Ovary (tissue), 9 donors: ENCODE results near the gene ANTXR1. TPM values are rescaled to one million over a fixed set of nuclear protein-coding genes. Genes with fewer than 3 reads are reported as not detected.

Source experiments
- DNase-seq, 5 donors: peaks; one replicate each; pipeline ENCODE4 v3.0.0-alpha.2; 2019 to 2020
- H3K27ac ChIP-seq, 2 donors: fragments of 200-600 bp; one replicate each; pipeline versions ENCODE4 v1.5.1 to v1.8.0; 2019 to 2022
- H3K27me3 ChIP-seq: fragments of 200-600 bp; one replicate; pipeline ENCODE4 v1.8.0; 2022
- H3K36me3 ChIP-seq: fragments of 200-600 bp; sonication (generic); one replicate; pipeline ENCODE4 v1.5.1; 2019
- H3K4me1 ChIP-seq: one replicate; pipeline ENCODE4 v1.8.1; 2013; ENCODE audit warnings: mild to moderate bottlenecking, moderate library complexity; ENCODE audit not compliant: insufficient read depth
- H3K4me3 ChIP-seq: fragments of 200-600 bp; sonication (generic); one replicate; pipeline ENCODE4 v1.5.1; 2017
- H3K9me3 ChIP-seq, 2 donors: fragments of 200-600 bp in 1 of 2; sonication (generic) in 1 of 2; one replicate each; pipeline versions ENCODE4 v1.5.1 to v1.8.1; 2013 to 2019; ENCODE audit warnings: mild to moderate bottlenecking in 1 of 2, moderate library complexity in 1 of 2
- EP300 ChIP-seq: sonication (generic); formaldehyde crosslinking; IDR thresholded peaks from one replicate; pipeline ENCODE4 v1.6.1; 2017; ENCODE audit warnings: antibody characterized with exemption
- POLR2A ChIP-seq: fragments of 450-650 bp; IDR thresholded peaks from one replicate; pipeline ENCODE4 v1.6.1; 2017; ENCODE audit warnings: antibody characterized with exemption, mild to moderate bottlenecking, moderate library complexity
- WGBS, 3 donors: extraction: QIAGEN DNeasy Blood & Tissue Kit in 1 of 3; methylation state at CpG; one replicate each; pipeline versions ENCODE4 v1.1.5 to v1.1.7; 2013 to 2017; 5-methylcytosine and 5-hydroxymethylcytosine counted together
- intact Hi-C, 4 donors: fragments of 100-400 bp; cut with DNase I; formaldehyde crosslinking; loops; one replicate each; pipeline versions ENCODE4 v1.11.0 to v1.15.1; 2022 to 2023
- polyA plus RNA-seq, 2 donors: library from polyadenylated mRNA; stranded (reverse); fragments of 200-250 nt in 1 of 2; fragments of 350-450 nt in 1 of 2; fragmentation: Illumina TruSeq in 1 of 2; extraction: RNeasy Lipid Tissue Mini Kit (QIAGEN cat#74804) in 1 of 2; gene quantifications; one replicate each; pipeline ENCODE4 v1.2.3, GENCODE V29; 2013 to 2014
- total RNA-seq, 7 donors: library from RNA; depleted of rRNA in 2 of 7; stranded (reverse); fragments of >200 nt in 2 of 7; fragmentation: NEBNext Ultra II Directional in 3 of 7; extraction: Animal tissue kit (Norgen Biotek cat#: 25700) in 3 of 7; gene quantifications; one replicate each; pipeline versions ENCODE4 v1.1.0 to v1.2.4, GENCODE V29; 2016 to 2023
- TF ChIP-seq, protein P1 (sequence below), 3 donors: fragments of 450-650 bp in 2 of 3; fragments of 200-600 bp in 1 of 3; IDR thresholded peaks; one replicate each; pipeline versions ENCODE4 v1.5.1 to v1.8.0; 2016 to 2022; ENCODE audit warnings: antibody characterized with exemption in 3 of 3, mild to moderate bottlenecking in 1 of 3
- donor health status: DM: no; HTN: no; CAD: no; lungs with moderate emphysema.
- donor health status: DM: no; HTN: no; CAD: no.
- donor health status: Bipolar disorder and iron deficiency.
- donor health status: DM: yes; HTN: yes; CAD: no.
- donor health status: DM: no; HTN: no; CAD: no.
- donor health status: DM: yes; HTN: yes; CAD: no.

Gene ANTXR1
- total and polyA plus RNA-seq, 9 donors = 73.0 to 276 (median 152) TPM

DNA sequence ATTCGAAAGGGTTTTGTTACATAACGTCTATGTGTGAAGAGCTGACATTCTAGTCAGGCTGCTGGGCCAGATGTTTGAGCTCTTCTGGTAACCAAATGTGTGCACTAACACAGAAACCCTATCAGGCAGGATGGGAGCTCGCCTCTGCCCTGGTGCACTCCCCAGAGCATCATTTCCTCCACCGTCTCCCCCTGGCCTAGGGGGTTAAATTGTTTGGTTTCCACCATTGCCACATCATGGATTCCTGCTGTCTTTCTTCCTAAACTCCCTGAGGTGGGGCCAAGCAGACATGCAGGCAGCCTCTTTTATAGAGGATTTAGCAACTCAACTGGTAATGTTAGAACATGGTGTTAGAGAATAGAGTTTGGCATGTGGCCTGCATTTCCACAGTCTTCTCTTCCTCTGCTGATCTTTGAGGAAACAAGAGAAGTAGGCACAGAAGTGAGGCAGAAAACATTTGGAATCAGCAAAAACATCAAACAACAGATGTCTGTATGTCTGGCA, 87.3 kb downstream of the ANTXR1 start:
- intact Hi-C loops = no loop called here
- H3K9me3 ChIP-seq = no peaks in the 10 kb centered on the region
- H3K4me1 ChIP-seq = peaks cover 5% of the 10 kb centered on the region
- H3K4me3 ChIP-seq = no peak overlapping the region
- no peaks in the 10 kb centered on the region for H3K27me3 ChIP-seq
- DNase-seq = no peak
- 41 to 50% (median 45%) methylated on average over 4 of the region's 4 CpGs for WGBS, 3 donors
- TF ChIP-seq, protein P1, sequence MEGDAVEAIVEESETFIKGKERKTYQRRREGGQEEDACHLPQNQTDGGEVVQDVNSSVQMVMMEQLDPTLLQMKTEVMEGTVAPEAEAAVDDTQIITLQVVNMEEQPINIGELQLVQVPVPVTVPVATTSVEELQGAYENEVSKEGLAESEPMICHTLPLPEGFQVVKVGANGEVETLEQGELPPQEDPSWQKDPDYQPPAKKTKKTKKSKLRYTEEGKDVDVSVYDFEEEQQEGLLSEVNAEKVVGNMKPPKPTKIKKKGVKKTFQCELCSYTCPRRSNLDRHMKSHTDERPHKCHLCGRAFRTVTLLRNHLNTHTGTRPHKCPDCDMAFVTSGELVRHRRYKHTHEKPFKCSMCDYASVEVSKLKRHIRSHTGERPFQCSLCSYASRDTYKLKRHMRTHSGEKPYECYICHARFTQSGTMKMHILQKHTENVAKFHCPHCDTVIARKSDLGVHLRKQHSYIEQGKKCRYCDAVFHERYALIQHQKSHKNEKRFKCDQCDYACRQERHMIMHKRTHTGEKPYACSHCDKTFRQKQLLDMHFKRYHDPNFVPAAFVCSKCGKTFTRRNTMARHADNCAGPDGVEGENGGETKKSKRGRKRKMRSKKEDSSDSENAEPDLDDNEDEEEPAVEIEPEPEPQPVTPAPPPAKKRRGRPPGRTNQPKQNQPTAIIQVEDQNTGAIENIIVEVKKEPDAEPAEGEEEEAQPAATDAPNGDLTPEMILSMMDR (IDR thresholded peaks at IDR 0.05) = no peak
- H3K36me3 ChIP-seq = no peaks in the 10 kb centered on the region
- H3K27ac ChIP-seq = no peak overlapping the region

DNA sequence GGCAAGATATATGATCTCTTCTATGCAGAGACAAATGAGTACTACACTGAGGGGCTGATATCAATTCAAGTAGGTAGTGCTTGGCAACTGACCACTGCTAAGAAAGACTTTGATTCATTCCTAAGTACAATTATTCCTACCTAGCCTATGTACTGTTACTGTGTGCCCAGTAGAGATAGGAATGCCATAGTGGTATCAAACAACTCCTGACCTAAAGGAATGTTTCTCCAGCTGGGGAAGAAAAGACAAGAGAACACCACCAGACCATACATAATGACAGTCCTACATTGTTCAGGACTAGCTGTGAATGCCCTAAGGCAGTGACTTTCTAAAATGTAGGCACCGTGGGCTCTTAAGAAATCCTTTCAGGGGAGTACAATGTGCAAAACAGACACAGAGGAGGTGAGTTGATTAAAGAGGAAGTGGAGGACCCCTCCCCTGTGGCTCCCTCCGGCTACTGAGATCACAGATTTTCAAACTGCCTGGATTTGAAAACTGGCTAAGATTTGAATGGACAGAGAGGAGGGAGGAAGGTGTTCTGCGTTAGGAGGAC, 89.1 kb downstream of the ANTXR1 start:
- intact Hi-C loops = no loop called here
- DNase-seq = no peak
- 91 to 96% (median 95%) methylated on average over 3 of the region's 3 CpGs for WGBS, 3 donors
- TF ChIP-seq, protein P1 (IDR thresholded peaks at IDR 0.05) = no peak
- TF ChIP-seq EP300 = no peak
- TF ChIP-seq POLR2A = no peak
- H3K27ac ChIP-seq = no peak overlapping the region
- H3K36me3 ChIP-seq = no peaks in the 10 kb centered on the region
- H3K9me3 ChIP-seq = no peaks in the 10 kb centered on the region
- peaks cover 2% of the 10 kb centered on the region for H3K4me1 ChIP-seq
- no peaks in the 10 kb centered on the region for H3K27me3 ChIP-seq
- H3K4me3 ChIP-seq = no peak overlapping the region

DNA sequence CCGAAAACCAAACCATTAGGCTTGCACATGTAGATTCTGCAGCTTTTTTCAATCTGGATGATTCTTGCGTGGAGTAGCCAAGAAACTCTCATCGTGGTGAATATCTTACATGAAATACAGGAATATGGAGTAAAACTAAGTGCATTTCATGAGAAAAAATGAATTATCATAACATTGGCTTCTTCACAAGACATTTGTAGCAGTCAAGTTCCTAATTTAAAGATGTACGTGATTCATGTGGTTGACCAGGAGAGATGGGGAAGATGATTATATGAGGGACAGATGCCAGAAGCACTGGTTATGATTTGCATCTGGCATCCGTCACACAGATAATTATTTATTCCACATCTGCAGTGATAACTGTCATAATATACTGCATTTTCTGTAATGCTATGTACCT, 90.4 kb downstream of the ANTXR1 start:
- no peak for DNase-seq
- no peak for TF ChIP-seq POLR2A
- TF ChIP-seq, protein P1 (IDR thresholded peaks at IDR 0.05) = no peak
- no peak for TF ChIP-seq EP300
- no peaks in the 10 kb centered on the region for H3K27me3 ChIP-seq
- no peak overlapping the region for H3K27ac ChIP-seq
- no peaks in the 10 kb centered on the region for H3K9me3 ChIP-seq
- H3K4me1 ChIP-seq = no peaks in the 10 kb centered on the region
- intact Hi-C loops = no loop called here
- no peaks in the 10 kb centered on the region for H3K36me3 ChIP-seq
- 67 to 77% (median 72%) methylated on average over 5 of the region's 5 CpGs for WGBS, 3 donors
- H3K4me3 ChIP-seq = no peak overlapping the region

DNA sequence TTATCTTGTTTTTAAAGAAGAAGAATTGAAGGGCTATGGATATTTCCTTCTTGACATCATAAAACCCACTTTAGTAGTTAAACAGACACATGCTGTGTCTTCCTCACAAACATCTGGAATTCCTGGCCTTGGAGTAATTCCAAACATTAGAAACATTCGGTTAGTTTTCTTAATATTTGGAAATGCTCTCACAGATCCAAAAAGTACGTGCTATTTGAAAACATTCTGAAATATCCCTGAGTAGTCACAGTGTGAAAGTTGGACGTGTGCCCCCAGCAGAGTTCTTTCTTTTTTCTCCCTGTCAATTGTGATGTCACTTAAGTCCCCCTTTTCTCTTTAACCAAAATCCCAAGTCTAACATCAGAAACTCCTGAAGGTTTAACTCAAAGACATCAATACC, 91.3 kb downstream of the ANTXR1 start:
- WGBS, 3 donors = 8 to 12% (median 9%) methylated on average over 3 of the region's 3 CpGs
- intact Hi-C loops = no loop called here
- no peaks in the 10 kb centered on the region for H3K9me3 ChIP-seq
- no peaks in the 10 kb centered on the region for H3K4me1 ChIP-seq
- H3K27ac ChIP-seq = peak overlapping the region in 1 of 2 donors; percentile 63
- DNase-seq = peak; percentile 47 to 68 (median 61)
- H3K27me3 ChIP-seq = no peaks in the 10 kb centered on the region
- H3K36me3 ChIP-seq = no peaks in the 10 kb centered on the region
- TF ChIP-seq EP300 (no peak), POLR2A (no peak)
- TF ChIP-seq, protein P1 (IDR thresholded peaks at IDR 0.05) = no peak
- H3K4me3 ChIP-seq = no peak overlapping the region
